B cell (primary cell): Measurements from ENCODE around the gene SSBP2. TPM values are rescaled to one million over a fixed set of nuclear protein-coding genes. Genes with fewer than 3 reads are reported as not detected.

Experiments used
- ATAC-seq: fragments of 200-7000 bp; cut with Tn5 transposase; one replicate; pipeline ENCODE4 v1.10.0; 2021; ENCODE audit warnings: low read depth, mild to moderate bottlenecking, moderate number of reproducible peaks, moderate library complexity
- CTCF ChIA-PET: fragments of 350-600 bp; sonication (Branson Sonifier 250); formaldehyde crosslinking; loops from one replicate; lab custom pipeline; 2021; ENCODE audit warnings: antibody characterized with exemption, inconsistent platforms; lab: Charles Lee
- POLR2A ChIA-PET: fragments of 350-600 bp; sonication (Branson Sonifier 250); formaldehyde crosslinking; loops from one replicate; lab custom pipeline; 2021; ENCODE audit warnings: antibody characterized with exemption; lab: Charles Lee
- DNase-seq: peaks from one replicate; pipeline ENCODE4 v3.0.0; 2013
- H2AFZ ChIP-seq: 2 replicates; pipeline ENCODE4 v1.6.1; 2012; ENCODE audit warnings: mild to moderate bottlenecking, low read depth, low read length; ENCODE audit not compliant: insufficient read depth, poor library complexity, severe bottlenecking
- H3K27ac ChIP-seq, 2 donors: 1 replicate in 1 of 2; 2 replicates in 1 of 2; pipeline ENCODE4 v1.5.1; 2012 to 2013; ENCODE audit warnings: low read length in 2 of 2, mild to moderate bottlenecking in 2 of 2, moderate library complexity in 1 of 2
- H3K27me3 ChIP-seq, 4 experiments: fragments of 200-600 bp in 1 of 4; sonication (generic) in 1 of 4; replicated peaks in 1 of 4; 1 replicate in 2 of 4; 2 replicates in 2 of 4; pipeline versions ENCODE4 v1.6.1 to v1.7.0; 2013 to 2016; ENCODE audit warnings: low read length in 3 of 4, mild to moderate bottlenecking in 2 of 4, mixed read lengths in 1 of 4, moderate library complexity in 1 of 4; ENCODE audit not compliant: insufficient read depth in 4 of 4, control insufficient read depth in 3 of 4; ENCODE audit errors: control extremely low read depth in 1 of 4
- H3K36me3 ChIP-seq, 2 experiments: replicated peaks in 1 of 2; 1 replicate in 1 of 2; 2 replicates in 1 of 2; pipeline versions ENCODE4 v1.6.1 to v1.7.1; 2013; ENCODE audit warnings: low read length in 1 of 2; ENCODE audit not compliant: insufficient read depth in 2 of 2, control insufficient read depth in 1 of 2; ENCODE audit errors: control extremely low read depth in 1 of 2, extremely low read depth in 1 of 2
- H3K4me1 ChIP-seq, 2 donors: fragments of 200-600 bp in 1 of 2; sonication (generic) in 1 of 2; 1 replicate in 1 of 2; 2 replicates in 1 of 2; pipeline versions ENCODE4 v1.5.1 to v1.6.1; 2013 to 2017; ENCODE audit warnings: low read length in 2 of 2; ENCODE audit not compliant: control insufficient read depth in 2 of 2, insufficient read depth in 2 of 2
- H3K4me2 ChIP-seq: replicated peaks from 2 replicates; pipeline ENCODE3; 2012; ENCODE audit warnings: mild to moderate bottlenecking, low read depth, low read length; ENCODE audit not compliant: poor library complexity, severe bottlenecking
- H3K4me3 ChIP-seq, 5 experiments: fragments of 200-600 bp in 1 of 5; sonication (generic) in 1 of 5; 1 replicate in 3 of 5; 2 replicates in 2 of 5; pipeline versions ENCODE4 v1.5.1 to v1.7.0; 2011 to 2016; ENCODE audit warnings: low read length in 4 of 5, mild to moderate bottlenecking in 4 of 5, low read depth in 2 of 5, control low read depth in 1 of 5, moderate library complexity in 1 of 5; ENCODE audit not compliant: insufficient read depth in 1 of 5; ENCODE audit errors: control extremely low read depth in 1 of 5, extremely low read depth in 1 of 5
- H3K79me2 ChIP-seq: fragments of 200-600 bp; sonication (generic); one replicate; pipeline ENCODE4 v1.6.0; 2016; ENCODE audit warnings: low read length; ENCODE audit not compliant: control insufficient read depth, insufficient read depth
- H3K9ac ChIP-seq: fragments of 200-600 bp; sonication (generic); 2 replicates; pipeline ENCODE4 v1.6.1; 2017; ENCODE audit warnings: mild to moderate bottlenecking, low read length, moderate library complexity
- H3K9me3 ChIP-seq, 3 donors: one replicate each; pipeline versions ENCODE4 v1.6.1 to v1.7.1; 2013; ENCODE audit warnings: low read length in 2 of 3; ENCODE audit not compliant: control insufficient read depth in 2 of 3, insufficient read depth in 1 of 3; ENCODE audit errors: control extremely low read depth in 1 of 3
- H4K20me1 ChIP-seq: 2 replicates; pipeline ENCODE4 v1.6.0; 2012; ENCODE audit warnings: mild to moderate bottlenecking, low read length; ENCODE audit not compliant: insufficient read depth, control insufficient read depth, poor library complexity, severe bottlenecking
- H3K27ac Mint-ChIP-seq: one replicate; pipeline ENCODE4 v1.8.0; 2021; ENCODE audit warnings: mixed read lengths
- H3K27me3 Mint-ChIP-seq: one replicate; pipeline ENCODE4 v1.8.0; 2021; ENCODE audit warnings: mixed read lengths
- H3K4me1 Mint-ChIP-seq: one replicate; pipeline ENCODE4 v1.8.0; 2021; ENCODE audit warnings: mixed read lengths
- H3K4me3 Mint-ChIP-seq: one replicate; pipeline ENCODE4 v1.8.0; 2021; ENCODE audit warnings: mixed read lengths
- H3K9me3 Mint-ChIP-seq: one replicate; pipeline ENCODE4 v1.8.0; 2022; ENCODE audit warnings: mixed read lengths; ENCODE audit not compliant: insufficient read depth
- CTCF ChIP-seq: fragments of 200-600 bp; IDR thresholded peaks from one replicate; pipeline ENCODE4 v1.8.0; 2022; ENCODE audit warnings: antibody characterized with exemption, mild to moderate bottlenecking
- EZH2 ChIP-seq: IDR thresholded peaks from 2 replicates; pipeline ENCODE4 v1.6.1; 2012; ENCODE audit warnings: borderline replicate concordance, low read depth, mild to moderate bottlenecking, moderate library complexity, low read length; ENCODE audit not compliant: insufficient read depth, poor library complexity, severe bottlenecking
- WGBS: methylation state at CpG from one replicate; pipeline ENCODE4 v1.1.5; 2013; ENCODE audit warnings: missing lambda C conversion rate; ENCODE audit not compliant: insufficient coverage; 5-methylcytosine and 5-hydroxymethylcytosine counted together
- intact Hi-C: fragments of 100-400 bp; cut with micrococcal nuclease; formaldehyde crosslinking; loops from one replicate; pipeline ENCODE4 v1.10.0; 2022
- polyA plus RNA-seq: library from polyadenylated mRNA; depleted of rRNA; stranded (reverse); fragments of >200 nt; gene quantifications from 2 replicates; pipeline ENCODE4 v1.2.3, GENCODE V29; 2012
- total RNA-seq, 2 donors: library from RNA; stranded (reverse); fragments of 120-200 nt in 1 of 2; gene quantifications; 1 replicate in 1 of 2; 2 replicates in 1 of 2; pipeline versions ENCODE4 v1.2.3 to v1.2.4, GENCODE V29; 2013 to 2022

Gene SSBP2
- total and polyA plus RNA-seq, 2 donors (not counting 1 experiment from before 2014, with no cell fraction given) = 40.9 to 49.6 TPM

GRCh38 chr5:81642210-81642609, 108.7 kb downstream of the SSBP2 start:
- intact Hi-C loops = no loop called here
- no peak for TF ChIP-seq CTCF
- no peak for TF ChIP-seq EZH2

GRCh38 chr5:81639556-81639955, 111.3 kb downstream of the SSBP2 start:
- Histone ChIP-seq H3K4me1 (no peaks in the 10 kb centered on the region), H3K4me3 (no peak overlapping the region), H3K27ac (no peak overlapping the region), H3K36me3 (peaks cover 0 to 5% of the 10 kb centered on the region in 2 experiments), H3K9ac (no peak overlapping the region), H2AFZ (no peak overlapping the region), H3K27me3 (no peaks in the 10 kb centered on the region), H3K79me2 (peaks cover 12% of the 10 kb centered on the region), H4K20me1 (no peaks in the 10 kb centered on the region), H3K9me3 (no peaks in the 10 kb centered on the region), H3K4me2 (no peak overlapping the region)
- ChIA-PET POLR2A (no interaction called here), CTCF (no interaction called here)
- no peak for DNase-seq
- no peak for ATAC-seq
- intact Hi-C loops = loop anchor here (10.0 kb wide), 1 partner anchor 105 kb away; no protein-coding TSS in a partner anchor
- Mint-ChIP-seq H3K27me3 (no peaks in the 10 kb centered on the region), H3K4me1 (no peaks in the 10 kb centered on the region), H3K9me3 (no peaks in the 10 kb centered on the region), H3K27ac (no peak overlapping the region), H3K4me3 (no peak overlapping the region)
- no CpG with 5 or more reads among the region's 1 CpG for WGBS
- TF ChIP-seq EZH2 = no peak
- no peak for TF ChIP-seq CTCF

More at GRCh38 chr5:81642210-81642609, 108.7 kb downstream of the SSBP2 start:
- Histone ChIP-seq H3K27ac (no peak overlapping the region), H3K4me1 (no peaks in the 10 kb centered on the region), H2AFZ (no peak overlapping the region), H3K4me2 (no peak overlapping the region), H3K9ac (no peak overlapping the region), H3K79me2 (peaks cover 10% of the 10 kb centered on the region), H3K27me3 (no peaks in the 10 kb centered on the region), H4K20me1 (no peaks in the 10 kb centered on the region), H3K9me3 (no peaks in the 10 kb centered on the region), H3K4me3 (no peak overlapping the region), H3K36me3 (peaks cover 3 to 6% of the 10 kb centered on the region in 2 experiments)
- no peak overlapping the region for H3K4me3 Mint-ChIP-seq
- ChIA-PET CTCF (no interaction called here), POLR2A (no interaction called here)
- H3K27me3 Mint-ChIP-seq = no peaks in the 10 kb centered on the region
- no peaks in the 10 kb centered on the region for H3K4me1 Mint-ChIP-seq
- ATAC-seq (no peak), DNase-seq (no peak)
- no peak overlapping the region for H3K27ac Mint-ChIP-seq
- no peaks in the 10 kb centered on the region for H3K9me3 Mint-ChIP-seq
